ENCODE results near the gene PCYT1B. TPM values are rescaled to one million over a fixed set of nuclear protein-coding genes. Genes with fewer than 3 reads are reported as not detected.
"Not testable (repeated sequence)": the region's sequence is repeated elsewhere in the genome, so short reads cannot be mapped to it uniquely, and the experiment has no call there.

PCYT1B gene
- total RNA-seq, 2 experiments from 2014 or later: 0.04 to 0.36 TPM

GRCh38 chrX:24629701-24630100 is 17.4 kb downstream of the PCYT1B start:
- Mint-ChIP-seq H3K27me3 (no peaks in the 10 kb centered on the region), H3K4me3 (no peak overlapping the region), H3K27ac (no peak overlapping the region), H3K9me3 (no peaks in the 10 kb centered on the region), H3K4me1 (ENCODE audit: low read depth) (no peaks in the 10 kb centered on the region), H3K36me3 (ENCODE audit: low read depth) (no peaks in the 10 kb centered on the region)
- no peak for TF ChIP-seq CTCF (IDR thresholded peaks at IDR 0.05)
- intact Hi-C loops (cut with micrococcal nuclease): no loop called here
- CTCF ChIA-PET: no interaction called here
- POLR2A ChIA-PET: no interaction called here
- DNase-seq: no peak
- ATAC-seq: no peak

- Mint-ChIP-seq H3K27ac (no peak overlapping the region), H3K4me1 (ENCODE audit: low read depth) (no peaks in the 10 kb centered on the region), H3K9me3 (no peaks in the 10 kb centered on the region), H3K27me3 (no peaks in the 10 kb centered on the region), H3K36me3 (ENCODE audit: low read depth) (no peaks in the 10 kb centered on the region), H3K4me3 (no peak overlapping the region)
- DNase-seq: no peak
- ChIA-PET CTCF (no interaction called here), POLR2A (no interaction called here)
- intact Hi-C loops (cut with micrococcal nuclease): no loop called here
- TF ChIP-seq CTCF (IDR thresholded peaks at IDR 0.05): no peak
- no peak for ATAC-seq
Observed at GRCh38 chrX:24619647-24620046, 27.5 kb downstream of the PCYT1B start.

GRCh38 chrX:24610516-24610915 is 36.6 kb downstream of the PCYT1B start:
- Mint-ChIP-seq H3K27ac (no peak overlapping the region), H3K27me3 (peaks cover 2% of the 10 kb centered on the region), H3K36me3 (ENCODE audit: low read depth) (no peaks in the 10 kb centered on the region), H3K4me1 (ENCODE audit: low read depth) (no peaks in the 10 kb centered on the region), H3K9me3 (no peaks in the 10 kb centered on the region), H3K4me3 (no peak overlapping the region)
- no peak for DNase-seq
- no peak for TF ChIP-seq CTCF (IDR thresholded peaks at IDR 0.05)
- intact Hi-C loops (cut with micrococcal nuclease): no loop called here
- ChIA-PET CTCF (no interaction called here), POLR2A (no interaction called here)
- ATAC-seq: no peak

- Mint-ChIP-seq H3K9me3 (no peaks in the 10 kb centered on the region), H3K4me1 (ENCODE audit: low read depth) (no peaks in the 10 kb centered on the region), H3K27ac (no peak overlapping the region), H3K4me3 (no peak overlapping the region), H3K27me3 (peaks cover 4% of the 10 kb centered on the region), H3K36me3 (ENCODE audit: low read depth) (no peaks in the 10 kb centered on the region)
- POLR2A ChIA-PET: interaction anchor here (1.1 kb wide), 1 partner anchor 18 kb away, joined by 3 read pairs; no protein-coding TSS in a partner anchor
- TF ChIP-seq CTCF (IDR thresholded peaks at IDR 0.05): no peak
- DNase-seq (no peak), ATAC-seq (no peak)
- CTCF ChIA-PET: no interaction called here
- intact Hi-C loops (cut with micrococcal nuclease): no loop called here
Observed at GRCh38 chrX:24607616-24608015, 39.5 kb downstream of the PCYT1B start.

GRCh38 chrX:24605941-24606340 is 41.2 kb downstream of the PCYT1B start:
- H3K4me1 Mint-ChIP-seq (ENCODE audit: low read depth); DNase-seq; H3K27me3 Mint-ChIP-seq; POLR2A ChIA-PET; H3K9me3 Mint-ChIP-seq; H3K27ac Mint-ChIP-seq; intact Hi-C loops (cut with micrococcal nuclease); H3K4me3 Mint-ChIP-seq; ATAC-seq; CTCF ChIA-PET; H3K36me3 Mint-ChIP-seq (ENCODE audit: low read depth): not testable (repeated sequence)

- Mint-ChIP-seq H3K36me3 (ENCODE audit: low read depth) (no peaks in the 10 kb centered on the region), H3K4me3 (no peak overlapping the region), H3K27me3 (peaks cover 3% of the 10 kb centered on the region), H3K27ac (no peak overlapping the region), H3K9me3 (no peaks in the 10 kb centered on the region), H3K4me1 (ENCODE audit: low read depth) (no peaks in the 10 kb centered on the region)
- ChIA-PET POLR2A (no interaction called here), CTCF (no interaction called here)
- no peak for ATAC-seq
- TF ChIP-seq CTCF (IDR thresholded peaks at IDR 0.05): no peak
- intact Hi-C loops (cut with micrococcal nuclease): no loop called here
- DNase-seq: no peak
Observed at GRCh38 chrX:24603191-24603590, 44.0 kb downstream of the PCYT1B start.
